ENCODE results near the gene CLMN. TPM values are rescaled to one million over a fixed set of nuclear protein-coding genes. Genes with fewer than 3 reads are reported as not detected.
A peak's percentile ranks its signal among the peaks of the same experiment; 100 is the strongest.

The CLMN gene
- total and polyA plus RNA-seq, 2 of the 4 experiments (the other 2 are of a cell fraction) = 0.10 to 0.18 TPM

DNA sequence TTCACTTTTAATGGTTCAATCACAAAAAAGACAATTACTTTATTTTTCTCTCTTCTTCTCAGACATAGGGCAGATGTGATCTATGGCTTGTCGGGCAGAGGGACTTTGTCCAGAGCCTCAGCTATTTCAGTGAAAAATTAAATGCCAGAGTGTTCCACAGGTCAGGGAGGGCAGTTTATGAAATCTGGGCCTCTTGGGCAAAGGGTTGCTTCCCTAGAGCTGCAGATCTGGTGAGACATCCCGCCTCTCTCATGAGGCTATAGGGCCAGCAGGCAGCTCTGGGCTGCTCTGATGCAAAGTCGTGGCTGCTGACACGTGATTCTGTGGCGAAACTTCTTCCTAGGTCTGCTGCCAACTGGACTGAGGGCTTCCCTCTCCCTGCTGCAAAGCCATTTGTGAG lies 6.0 kb downstream of the CLMN start:
- Histone ChIP-seq H3K27me3 (ENCODE audit: control insufficient read depth, insufficient read depth, low read length) (peaks cover 7% of the 10 kb centered on the region), H3K14ac (replicated peaks; ENCODE audit: low read depth, low read length) (no peak overlapping the region), H2AK5ac (ENCODE audit: low read depth, low read length) (no peak overlapping the region), H3K27ac (ENCODE audit: insufficient read depth, low read length) (no peak overlapping the region), H2BK5ac (ENCODE audit: low read depth, low read length, poor library complexity, severe bottlenecking) (no peak overlapping the region), H2BK15ac (ENCODE audit: low read depth, low read length) (no peak overlapping the region), H3K18ac (ENCODE audit: low read depth, low read length) (no peak overlapping the region), H4K91ac (ENCODE audit: insufficient read depth, low read depth, low read length) (no peak overlapping the region), H3K23ac (ENCODE audit: low read depth, low read length) (no peak overlapping the region), H3K4ac (ENCODE audit: low read depth, low read length) (no peak overlapping the region), H3K4me3 (ENCODE audit: insufficient read depth, low read depth, low read length) (no peak overlapping the region), H2BK20ac (ENCODE audit: low read depth, low read length) (no peak overlapping the region), H3K36me3 (ENCODE audit: control insufficient read depth, insufficient read depth, low read length) (no peaks in the 10 kb centered on the region), H3K4me2 (ENCODE audit: low read depth, low read length) (no peak overlapping the region), H3K9me3 (ENCODE audit: control insufficient read depth, insufficient read depth, low read length) (no peaks in the 10 kb centered on the region), H4K5ac (ENCODE audit: low read depth, low read length) (no peak overlapping the region), H3K9ac (ENCODE audit: low read depth, low read length) (no peak overlapping the region), H3K79me1 (ENCODE audit: low read depth in 1 of 2, low read length in 2 of 2) (no peaks in the 10 kb centered on the region), H2BK120ac (ENCODE audit: low read depth, low read length) (no peak overlapping the region), H3K56ac (ENCODE audit: extremely low read depth, insufficient read depth, low read length) (no peak overlapping the region), H4K20me1 (ENCODE audit: insufficient read depth, low read length) (no peaks in the 10 kb centered on the region), H4K8ac (ENCODE audit: low read depth in 2 of 2, low read length in 2 of 2) (no peak overlapping the region), H2AK9ac (replicated peaks; ENCODE audit: low read depth, low read length, poor library complexity) (no peak overlapping the region), H2AFZ (replicated peaks; ENCODE audit: low read length, poor library complexity) (no peak overlapping the region), H3K9me1 (ENCODE audit: insufficient read depth, low read length) (no peaks in the 10 kb centered on the region), H3K4me1 (ENCODE audit: control insufficient read depth, insufficient read depth, low read length) (no peaks in the 10 kb centered on the region; the same call in 1 of the 2 replicates)
- CTCF ChIA-PET = no interaction called here
- ATAC-seq (ENCODE audit: low read depth) = peak; percentile 77
- BruUV-seq (replicated peaks) = no TSS peak
- intact Hi-C loops (cut with micrococcal nuclease) (no loop called here), dilution Hi-C loops (cut with HindIII; ENCODE audit: low sequenced_read_pairs, unreplicated experiment) (no loop called here), in situ Hi-C loops (cut with MboI; ENCODE audit: low sequenced_read_pairs) (no loop called here)
- POLR2A ChIA-PET (ENCODE audit: unreplicated experiment) = no interaction called here
- no peak for TF ChIP-seq MAZ (IDR thresholded peaks at IDR 0.05; ENCODE audit: borderline replicate concordance, low read depth, low read length)
- TF ChIP-seq USF2 (IDR thresholded peaks at IDR 0.05; ENCODE audit: low read depth, low read length) = peak; percentile 41; the same call in 1 of the 2 replicates
- DNase-seq = peak; percentile 34
- WGBS, 2 experiments (ENCODE audit: extremely low coverage in 2 of 2, insufficient read length in 1 of 2) = 9% methylated on average over 4 of the region's 5 CpGs; no CpG with 5 or more reads in 1 of the 2 experiments

Measured in IMR-90 (cell line).